ENCODE measurements around the gene FHIT.

DNA sequence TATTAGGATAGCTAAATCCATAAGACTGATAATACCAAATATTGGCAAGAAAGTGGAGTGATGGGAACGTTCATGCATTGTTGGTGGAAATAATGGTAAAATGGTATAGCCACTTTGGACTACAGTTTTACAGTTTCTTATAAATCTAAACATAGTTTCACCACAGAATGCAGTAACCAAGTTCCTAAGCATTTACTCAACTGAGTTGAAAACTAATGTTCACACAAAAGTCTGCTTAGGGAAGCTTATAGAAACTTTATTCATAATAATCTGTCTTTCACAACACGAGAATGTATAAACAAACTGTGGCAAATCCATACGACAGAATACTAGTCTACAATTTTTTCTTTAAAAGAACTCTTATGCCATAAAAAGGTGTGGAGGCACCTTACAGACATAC lies 969.3 kb downstream of the FHIT start:
- TF ChIP-seq, protein P1, sequence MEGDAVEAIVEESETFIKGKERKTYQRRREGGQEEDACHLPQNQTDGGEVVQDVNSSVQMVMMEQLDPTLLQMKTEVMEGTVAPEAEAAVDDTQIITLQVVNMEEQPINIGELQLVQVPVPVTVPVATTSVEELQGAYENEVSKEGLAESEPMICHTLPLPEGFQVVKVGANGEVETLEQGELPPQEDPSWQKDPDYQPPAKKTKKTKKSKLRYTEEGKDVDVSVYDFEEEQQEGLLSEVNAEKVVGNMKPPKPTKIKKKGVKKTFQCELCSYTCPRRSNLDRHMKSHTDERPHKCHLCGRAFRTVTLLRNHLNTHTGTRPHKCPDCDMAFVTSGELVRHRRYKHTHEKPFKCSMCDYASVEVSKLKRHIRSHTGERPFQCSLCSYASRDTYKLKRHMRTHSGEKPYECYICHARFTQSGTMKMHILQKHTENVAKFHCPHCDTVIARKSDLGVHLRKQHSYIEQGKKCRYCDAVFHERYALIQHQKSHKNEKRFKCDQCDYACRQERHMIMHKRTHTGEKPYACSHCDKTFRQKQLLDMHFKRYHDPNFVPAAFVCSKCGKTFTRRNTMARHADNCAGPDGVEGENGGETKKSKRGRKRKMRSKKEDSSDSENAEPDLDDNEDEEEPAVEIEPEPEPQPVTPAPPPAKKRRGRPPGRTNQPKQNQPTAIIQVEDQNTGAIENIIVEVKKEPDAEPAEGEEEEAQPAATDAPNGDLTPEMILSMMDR (IDR thresholded peaks at IDR 0.05; ENCODE audit: low read depth, low read length), result no peak
- no peak for TF ChIP-seq EZH2phosphoT487 (IDR thresholded peaks at IDR 0.05; ENCODE audit: low read depth)
